Activated T-cell treated with anti-CD3 and anti-CD28 coated beads for 48 hours (primary cell): ENCODE measurements around the gene PTPRU.

Experiments
- DNase-seq: peaks from one replicate; pipeline ENCODE4 v3.0.0-alpha.2; 2020; ENCODE audit warnings: low read depth

PTPRU gene

DNA sequence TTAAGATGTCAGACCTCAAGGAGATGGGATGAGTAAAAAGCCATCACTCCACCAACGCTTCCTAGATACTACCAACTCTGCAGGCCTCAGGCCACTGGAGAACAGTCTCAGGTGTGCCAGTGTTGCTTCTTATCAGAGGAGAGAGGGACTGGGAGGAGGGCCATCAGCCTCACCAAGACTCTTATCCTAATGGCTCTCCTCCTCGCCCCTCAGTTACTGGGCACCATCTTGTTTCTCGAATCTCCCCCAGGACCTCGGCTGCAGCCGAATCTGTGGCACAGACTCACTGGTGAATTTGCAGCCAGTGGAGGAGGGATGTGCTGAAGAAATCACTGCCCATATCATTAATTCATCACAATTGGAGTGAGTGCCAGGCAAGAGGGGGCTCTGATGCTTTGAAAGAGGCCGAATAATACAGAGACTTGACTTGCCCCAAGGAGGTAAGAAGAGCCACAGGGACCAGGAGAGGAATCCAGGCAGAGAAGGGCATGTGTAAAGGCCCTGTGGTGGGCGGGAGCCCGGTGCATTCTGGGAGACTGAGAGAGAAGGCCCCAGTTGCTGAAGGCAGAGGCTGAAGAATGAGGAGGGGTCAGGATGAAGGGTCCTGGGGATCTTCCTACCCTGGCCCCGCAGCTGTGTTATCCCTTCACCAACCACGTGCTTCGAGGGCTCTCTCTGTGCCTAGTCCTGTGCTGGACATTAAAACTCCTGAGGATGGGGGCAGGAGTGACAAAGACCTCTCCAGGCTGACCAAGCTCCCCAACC, 129.8 kb downstream of the PTPRU start:
- no peak for DNase-seq

DNA sequence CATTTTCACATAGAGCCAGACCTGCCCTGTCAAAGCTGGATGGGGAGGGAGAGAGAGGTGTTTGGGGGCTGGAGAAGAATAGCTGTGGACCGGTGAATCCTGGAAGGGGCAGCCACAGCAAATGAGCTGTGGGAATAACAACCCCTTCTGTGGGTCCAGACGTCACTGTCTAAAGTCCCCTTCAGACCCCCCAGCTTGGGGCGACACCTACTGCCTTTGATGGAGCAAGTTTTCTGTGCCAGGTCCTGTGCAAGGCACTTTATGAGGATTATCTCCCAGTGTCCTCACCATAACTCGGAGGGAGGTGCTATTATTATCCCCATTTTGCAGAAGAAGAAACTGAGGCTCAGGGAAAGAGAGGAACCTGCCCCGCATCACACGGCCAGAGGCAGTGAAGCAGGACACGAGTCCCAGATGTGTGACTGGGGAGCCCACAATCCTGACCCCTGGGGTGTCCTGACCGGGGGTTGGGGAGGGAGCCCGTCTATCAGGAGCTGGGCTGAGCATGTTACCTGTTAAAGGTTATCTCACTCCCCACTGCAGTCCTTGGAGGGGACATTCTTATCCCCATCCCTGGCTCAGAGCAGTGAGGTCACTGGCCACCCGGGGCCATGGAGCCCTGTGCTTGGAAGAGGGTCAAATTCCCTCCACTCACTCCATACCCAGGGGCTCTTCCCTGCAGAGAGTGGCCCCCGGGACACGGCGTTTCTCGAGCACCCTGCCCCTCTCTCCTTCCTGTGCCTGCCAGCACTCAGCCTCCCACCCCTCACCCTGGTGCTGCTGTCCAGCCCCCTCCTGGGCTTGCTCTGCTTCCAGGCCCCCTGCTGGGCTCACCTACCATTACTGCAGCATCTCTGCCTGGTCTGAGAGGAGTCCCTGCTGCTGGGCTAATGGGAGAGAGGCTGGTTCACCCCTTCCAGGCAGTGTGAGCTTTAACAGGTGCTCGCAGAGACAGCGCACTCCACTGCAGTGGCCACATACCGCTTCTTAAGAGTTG, 132.9 kb downstream of the PTPRU start:
- DNase-seq, result no peak

DNA sequence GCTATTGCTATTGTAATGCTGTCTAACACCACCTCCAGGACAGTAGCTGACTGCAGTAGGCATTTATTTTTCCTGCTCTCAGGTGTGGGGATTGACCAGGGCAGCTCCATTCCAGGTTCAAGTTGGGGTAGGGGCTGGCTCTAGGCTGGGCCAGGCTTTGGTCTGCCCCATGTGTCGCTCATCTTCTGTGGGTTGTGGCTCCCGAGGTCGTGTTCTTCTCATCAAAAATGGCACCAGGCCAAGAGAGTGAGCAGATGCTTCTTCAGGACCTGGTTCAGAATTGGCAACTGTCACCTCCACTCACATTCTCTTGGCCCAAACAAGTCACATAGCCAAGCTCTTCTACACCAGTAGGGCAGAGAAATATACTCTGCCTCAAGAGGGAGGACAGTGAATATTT, 133.7 kb downstream of the PTPRU start:
- no peak for DNase-seq

DNA sequence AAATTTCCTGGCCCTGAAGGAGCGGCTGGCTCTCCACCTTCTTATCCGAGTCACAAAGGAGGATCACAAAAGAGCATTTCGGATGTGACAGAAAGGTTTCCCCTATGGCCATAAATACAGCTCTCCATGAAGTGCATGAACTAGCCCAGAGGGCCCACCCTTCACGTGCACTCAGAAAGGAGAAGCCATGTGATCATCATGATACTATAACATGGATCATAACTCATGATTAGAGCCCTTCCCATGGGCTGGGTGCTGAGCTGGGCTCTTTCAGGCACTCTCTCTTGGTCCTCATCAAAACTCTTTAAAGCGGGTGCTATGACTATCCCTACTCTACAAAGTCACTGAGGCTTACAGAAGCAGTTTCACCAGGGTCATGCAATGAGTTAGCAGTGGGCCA, 135.0 kb downstream of the PTPRU start:
- DNase-seq, result no peak

DNA sequence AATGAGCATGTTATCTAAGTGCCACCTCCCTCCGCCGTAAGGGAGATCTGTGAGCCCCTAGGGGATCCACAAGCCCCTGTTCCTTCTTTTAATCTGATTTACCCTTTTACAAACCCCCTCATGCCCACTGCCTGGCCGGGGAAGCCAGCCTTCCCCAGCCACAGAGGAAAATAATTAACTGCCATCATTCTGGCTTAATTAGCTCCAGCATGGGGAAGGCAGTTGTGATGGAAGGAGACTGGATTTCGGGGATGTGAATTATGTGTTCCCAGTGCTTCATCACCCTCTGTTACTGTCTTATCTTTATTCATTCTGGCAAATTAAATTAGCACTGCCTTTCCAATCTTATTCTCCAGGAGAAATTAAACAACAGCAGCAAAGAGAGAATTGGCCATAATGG, 135.8 kb downstream of the PTPRU start:
- DNase-seq, result no peak
